ENCODE results near the gene ADAMTS20.
"Not testable (repeated sequence)": the region's sequence is repeated elsewhere in the genome, so short reads cannot be mapped to it uniquely, and the experiment has no call there.

Gene ADAMTS20

GRCh38 chr12:43341785-43342313 is 210.2 kb downstream of the ADAMTS20 start:
- no CpG with 5 or more reads among the region's 3 CpGs for WGBS, 2 donors (ENCODE audit: extremely low coverage in 2 of 2, insufficient read length in 2 of 2, insufficient replicate concordance in 1 of 2)
- not testable (repeated sequence) for H3K79me1 ChIP-seq (ENCODE audit: low read depth, low read length); H3K14ac ChIP-seq (ENCODE audit: low read length); DNase-seq (ENCODE audit: low spot score); H3K27ac ChIP-seq (replicated peaks; ENCODE audit: low read length); H2BK15ac ChIP-seq (ENCODE audit: low read length); H4K91ac ChIP-seq (ENCODE audit: low read depth, low read length, poor library complexity); H3K36me3 ChIP-seq (replicated peaks in 1 of 2; ENCODE audit: control insufficient read depth in 2 of 2, insufficient read depth in 2 of 2, low read length in 2 of 2); H4K8ac ChIP-seq (ENCODE audit: low read depth, low read length); H2BK5ac ChIP-seq (ENCODE audit: low read length); H3K27me3 ChIP-seq (ENCODE audit: control insufficient read depth in 3 of 3, insufficient read depth in 3 of 3, low read depth in 1 of 3, low read length in 3 of 3); H3K4ac ChIP-seq (ENCODE audit: low read length); H2AK5ac ChIP-seq (ENCODE audit: low read depth, low read length); H2BK120ac ChIP-seq (ENCODE audit: low read depth, low read length); H3K4me2 ChIP-seq (ENCODE audit: insufficient read depth, low read length, poor library complexity, severe bottlenecking); H3K9ac ChIP-seq (ENCODE audit: low read depth, low read length, poor library complexity); H2BK12ac ChIP-seq (ENCODE audit: low read length); H3K18ac ChIP-seq (ENCODE audit: low read length); H3K23ac ChIP-seq (ENCODE audit: low read depth, low read length, poor library complexity); H3K4me1 ChIP-seq (ENCODE audit: control insufficient read depth in 2 of 2, insufficient read depth in 1 of 2, low read depth in 1 of 2, low read length in 2 of 2); H3K4me3 ChIP-seq (ENCODE audit: low read length in 2 of 2)
- H3K9me3 ChIP-seq (replicated peaks in 1 of 2; ENCODE audit: control insufficient read depth in 2 of 2, insufficient read depth in 1 of 2, low read depth in 1 of 2, low read length in 2 of 2): peaks cover 5 to 14% of the 10 kb centered on the region in 2 donors
- H2AFZ ChIP-seq (ENCODE audit: low read length): peak overlapping the region; percentile 22

DNA sequence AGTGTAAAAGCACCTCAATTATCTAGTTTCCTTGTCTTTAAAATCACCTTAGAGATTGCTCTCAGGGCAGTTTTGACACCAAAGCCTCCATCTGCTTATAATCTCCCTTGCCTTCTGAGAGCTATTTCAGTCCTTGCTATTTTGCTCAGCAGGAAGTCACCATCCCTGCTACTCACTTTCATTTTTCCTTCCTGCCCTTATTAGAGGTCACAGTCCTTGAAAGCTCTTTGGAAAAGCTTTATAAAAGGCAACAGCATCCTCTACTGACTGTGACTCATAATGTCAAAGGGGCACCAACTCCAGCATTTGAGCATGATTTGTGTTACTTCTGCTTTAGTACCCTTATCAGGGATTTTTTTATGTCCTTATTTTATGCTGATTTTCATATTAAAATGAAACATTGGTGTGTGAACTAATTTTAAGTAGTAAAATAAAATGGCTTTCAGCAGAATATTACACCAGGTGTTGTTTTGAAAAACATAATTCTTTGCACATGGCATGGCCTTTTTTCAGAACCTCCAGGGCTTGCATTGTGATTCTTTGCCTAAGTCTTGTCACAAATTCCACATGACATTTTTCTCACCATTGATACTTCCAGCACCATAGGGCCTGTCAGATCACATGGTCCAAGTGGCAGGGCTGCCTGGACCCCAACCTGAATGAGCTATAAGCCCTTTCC is 213.0 kb downstream of the ADAMTS20 start:
- no peak overlapping the region for H2BK15ac ChIP-seq (ENCODE audit: low read length)
- no peak overlapping the region for H3K23ac ChIP-seq (ENCODE audit: low read depth, low read length, poor library complexity)
- H3K18ac ChIP-seq (ENCODE audit: low read length): no peak overlapping the region
- H4K8ac ChIP-seq (ENCODE audit: low read depth, low read length): no peak overlapping the region
- H3K9ac ChIP-seq (ENCODE audit: low read depth, low read length, poor library complexity): no peak overlapping the region
- H3K4me2 ChIP-seq (ENCODE audit: insufficient read depth, low read length, poor library complexity, severe bottlenecking): no peak overlapping the region
- no peak overlapping the region for H2BK5ac ChIP-seq (ENCODE audit: low read length)
- H4K91ac ChIP-seq (ENCODE audit: low read depth, low read length, poor library complexity): no peak overlapping the region
- no peaks in the 10 kb centered on the region for H3K27me3 ChIP-seq (ENCODE audit: control insufficient read depth in 3 of 3, insufficient read depth in 3 of 3, low read depth in 1 of 3, low read length in 3 of 3)
- no peak overlapping the region for H3K4ac ChIP-seq (ENCODE audit: low read length)
- H3K14ac ChIP-seq (ENCODE audit: low read length): no peak overlapping the region
- peaks cover 0 to 4% of the 10 kb centered on the region in 2 donors for H3K9me3 ChIP-seq (replicated peaks in 1 of 2; ENCODE audit: control insufficient read depth in 2 of 2, insufficient read depth in 1 of 2, low read depth in 1 of 2, low read length in 2 of 2)
- H3K79me1 ChIP-seq (ENCODE audit: low read depth, low read length): no peaks in the 10 kb centered on the region
- no peak overlapping the region for H2BK12ac ChIP-seq (ENCODE audit: low read length)
- no peaks in the 10 kb centered on the region for H3K36me3 ChIP-seq (replicated peaks in 1 of 2; ENCODE audit: control insufficient read depth in 2 of 2, insufficient read depth in 2 of 2, low read length in 2 of 2)
- no peak overlapping the region for H3K4me3 ChIP-seq (ENCODE audit: low read length in 2 of 2)
- peak; percentile 49 for DNase-seq (ENCODE audit: low spot score)
- H2AFZ ChIP-seq (ENCODE audit: low read length): peak overlapping the region; percentile 12
- H3K4me1 ChIP-seq (ENCODE audit: control insufficient read depth in 2 of 2, insufficient read depth in 1 of 2, low read depth in 1 of 2, low read length in 2 of 2): peaks cover 0 to 8% of the 10 kb centered on the region in 2 donors
- no peak overlapping the region for H2BK120ac ChIP-seq (ENCODE audit: low read depth, low read length)
- H2AK5ac ChIP-seq (ENCODE audit: low read depth, low read length): no peak overlapping the region
- H3K27ac ChIP-seq (replicated peaks; ENCODE audit: low read length): no peak overlapping the region

- Histone ChIP-seq H2BK5ac (ENCODE audit: low read length) (no peak overlapping the region), H2BK120ac (ENCODE audit: low read depth, low read length) (no peak overlapping the region), H4K8ac (ENCODE audit: low read depth, low read length) (no peak overlapping the region), H4K91ac (ENCODE audit: low read depth, low read length, poor library complexity) (no peak overlapping the region), H2AK5ac (ENCODE audit: low read depth, low read length) (no peak overlapping the region), H3K36me3 (replicated peaks in 1 of 2; ENCODE audit: control insufficient read depth in 2 of 2, insufficient read depth in 2 of 2, low read length in 2 of 2) (no peaks in the 10 kb centered on the region), H3K4me3 (ENCODE audit: low read length in 2 of 2) (no peak overlapping the region), H3K4me1 (ENCODE audit: control insufficient read depth in 2 of 2, insufficient read depth in 1 of 2, low read depth in 1 of 2, low read length in 2 of 2) (peaks cover 0 to 8% of the 10 kb centered on the region in 2 donors), H3K9ac (ENCODE audit: low read depth, low read length, poor library complexity) (no peak overlapping the region), H3K27ac (replicated peaks; ENCODE audit: low read length) (no peak overlapping the region), H2BK12ac (ENCODE audit: low read length) (no peak overlapping the region), H3K18ac (ENCODE audit: low read length) (no peak overlapping the region), H3K9me3 (replicated peaks in 1 of 2; ENCODE audit: control insufficient read depth in 2 of 2, insufficient read depth in 1 of 2, low read depth in 1 of 2, low read length in 2 of 2) (no peaks in the 10 kb centered on the region), H3K27me3 (ENCODE audit: control insufficient read depth in 3 of 3, insufficient read depth in 3 of 3, low read depth in 1 of 3, low read length in 3 of 3) (no peaks in the 10 kb centered on the region), H2AFZ (ENCODE audit: low read length) (peak overlapping the region; percentile 7), H3K23ac (ENCODE audit: low read depth, low read length, poor library complexity) (no peak overlapping the region), H3K79me1 (ENCODE audit: low read depth, low read length) (no peaks in the 10 kb centered on the region), H2BK15ac (ENCODE audit: low read length) (no peak overlapping the region), H3K4ac (ENCODE audit: low read length) (no peak overlapping the region), H3K4me2 (ENCODE audit: insufficient read depth, low read length, poor library complexity, severe bottlenecking) (no peak overlapping the region), H3K14ac (ENCODE audit: low read length) (no peak overlapping the region)
- no peak for DNase-seq (ENCODE audit: low spot score)
- WGBS, 2 donors (ENCODE audit: extremely low coverage in 2 of 2, insufficient read length in 2 of 2, insufficient replicate concordance in 1 of 2): no CpG with 5 or more reads among the region's 4 CpGs
These were observed 214.2 kb downstream of the ADAMTS20 start for GRCh38 chr12:43337571-43338444.

GRCh38 chr12:43336962-43337555 is 214.9 kb downstream of the ADAMTS20 start:
- Histone ChIP-seq H3K14ac (ENCODE audit: low read length) (no peak overlapping the region), H2AFZ (ENCODE audit: low read length) (no peak overlapping the region), H2BK15ac (ENCODE audit: low read length) (no peak overlapping the region), H3K27ac (replicated peaks; ENCODE audit: low read length) (no peak overlapping the region), H3K36me3 (replicated peaks in 1 of 2; ENCODE audit: control insufficient read depth in 2 of 2, insufficient read depth in 2 of 2, low read length in 2 of 2) (no peaks in the 10 kb centered on the region), H3K9ac (ENCODE audit: low read depth, low read length, poor library complexity) (no peak overlapping the region), H3K4me3 (ENCODE audit: low read length in 2 of 2) (no peak overlapping the region), H3K4me1 (ENCODE audit: control insufficient read depth in 2 of 2, insufficient read depth in 1 of 2, low read depth in 1 of 2, low read length in 2 of 2) (peaks cover 0 to 8% of the 10 kb centered on the region in 2 donors), H3K27me3 (ENCODE audit: control insufficient read depth in 3 of 3, insufficient read depth in 3 of 3, low read depth in 1 of 3, low read length in 3 of 3) (no peaks in the 10 kb centered on the region), H3K79me1 (ENCODE audit: low read depth, low read length) (no peaks in the 10 kb centered on the region), H3K23ac (ENCODE audit: low read depth, low read length, poor library complexity) (no peak overlapping the region), H2AK5ac (ENCODE audit: low read depth, low read length) (no peak overlapping the region), H4K8ac (ENCODE audit: low read depth, low read length) (no peak overlapping the region), H2BK120ac (ENCODE audit: low read depth, low read length) (no peak overlapping the region), H3K9me3 (replicated peaks in 1 of 2; ENCODE audit: control insufficient read depth in 2 of 2, insufficient read depth in 1 of 2, low read depth in 1 of 2, low read length in 2 of 2) (no peaks in the 10 kb centered on the region), H2BK12ac (ENCODE audit: low read length) (no peak overlapping the region), H3K4me2 (ENCODE audit: insufficient read depth, low read length, poor library complexity, severe bottlenecking) (no peak overlapping the region), H4K91ac (ENCODE audit: low read depth, low read length, poor library complexity) (no peak overlapping the region), H3K4ac (ENCODE audit: low read length) (no peak overlapping the region), H3K18ac (ENCODE audit: low read length) (no peak overlapping the region), H2BK5ac (ENCODE audit: low read length) (no peak overlapping the region)
- no CpG with 5 or more reads among the region's 1 CpG for WGBS, 2 donors (ENCODE audit: extremely low coverage in 2 of 2, insufficient read length in 2 of 2, insufficient replicate concordance in 1 of 2)
- DNase-seq (ENCODE audit: low spot score): no peak

All from neuronal stem cell (in vitro differentiated cells).